Keratinocyte (primary cell): ENCODE results near the gene SPATA13.

Source experiments
- CTCF ChIP-seq, 3 experiments: IDR thresholded peaks in 1 of 3; conservative IDR thresholded peaks in 1 of 3; optimal IDR thresholded peaks in 1 of 3; 2 replicates in 2 of 3; 3 replicates in 1 of 3; pipeline versions ENCODE3 to v1.5.1; 2011; ENCODE audit warnings: low read length in 3 of 3, mild to moderate bottlenecking in 3 of 3, moderate library complexity in 2 of 3, control low read depth in 1 of 3, inconsistent platforms in 1 of 3; ENCODE audit not compliant: insufficient read depth in 2 of 3; ENCODE audit errors: extremely low read depth in 1 of 3
- EZH2 ChIP-seq: IDR thresholded peaks from one replicate; pipeline ENCODE4 v1.6.1; 2012; ENCODE audit warnings: inconsistent platforms, mild to moderate bottlenecking, low read length, moderate library complexity

GRCh38 chr13:24181991-24182702, 21.6 kb downstream of the SPATA13 start:
- TF ChIP-seq CTCF (optimal IDR thresholded peaks at IDR 0.05 in 1 of 3, IDR thresholded peaks at IDR 0.05 in 1 of 3, conservative IDR thresholded peaks at IDR 0.05 in 1 of 3; ENCODE audit: extremely low read depth in 1 of 3, insufficient read depth in 2 of 3, low read length in 3 of 3): no peak
- no peak for TF ChIP-seq EZH2
